SK-N-SH treated with all-trans-retinoic acid at 6 μM for 48 hours (cell line): Measurements from ENCODE around the gene CACHD1.

Experiments used
- ATAC-seq: fragments of 200-7000 bp; cut with Tn5 transposase; 3 replicates; pipeline ENCODE4 v1.9.1; 2020; ENCODE audit warnings: mild to moderate bottlenecking, moderate library complexity
- ARNTL ChIP-seq: fragments of 450-650 bp; formaldehyde crosslinking; IDR thresholded peaks from 2 replicates; pipeline ENCODE4 v1.5.0; 2020; ENCODE audit warnings: low read depth, mild to moderate bottlenecking, moderate library complexity, borderline replicate concordance
- BACH2 ChIP-seq: fragments of 250-450 bp; sonication (Bioruptor Pico); IDR thresholded peaks from 2 replicates; pipeline ENCODE4 v1.9.0; 2021; ENCODE audit warnings: mild to moderate bottlenecking, borderline replicate concordance
- CSDC2 ChIP-seq: fragments of 250-450 bp; sonication (Bioruptor Pico); IDR thresholded peaks from 2 replicates; pipeline ENCODE4 v1.5.0; 2020; ENCODE audit warnings: mild to moderate bottlenecking, moderate library complexity
- GLIS3 ChIP-seq: fragments of 250-450 bp; sonication (Bioruptor Pico); IDR thresholded peaks from 2 replicates; pipeline ENCODE4 v1.5.0; 2020; ENCODE audit warnings: mild to moderate bottlenecking, moderate library complexity
- ISL1 ChIP-seq: fragments of 250-450 bp; sonication (Bioruptor Pico); IDR thresholded peaks from 2 replicates; pipeline ENCODE4 v2.1.2; 2022; ENCODE audit warnings: mild to moderate bottlenecking, moderate library complexity
- OSR1 ChIP-seq: fragments of 250-450 bp; sonication (Bioruptor Pico); IDR thresholded peaks from 2 replicates; pipeline ENCODE4 v1.8.0; 2022; ENCODE audit warnings: moderate library complexity, mild to moderate bottlenecking, inconsistent platforms
- PPARA ChIP-seq: fragments of 250-450 bp; sonication (Bioruptor Pico); IDR thresholded peaks from 2 replicates; pipeline ENCODE4 v1.5.0; 2020; ENCODE audit warnings: mild to moderate bottlenecking, borderline replicate concordance
- RARB ChIP-seq: fragments of 250-450 bp; sonication (Bioruptor Pico); IDR thresholded peaks from 2 replicates; pipeline ENCODE4 v1.8.0; 2021; ENCODE audit warnings: mild to moderate bottlenecking, moderate library complexity
- SNAI2 ChIP-seq: fragments of 250-450 bp; sonication (Bioruptor Pico); IDR thresholded peaks from 2 replicates; pipeline ENCODE4 v1.5.0; 2020; ENCODE audit warnings: mild to moderate bottlenecking, moderate library complexity
- TOX ChIP-seq: fragments of 250-450 bp; sonication (Bioruptor Pico); IDR thresholded peaks from 2 replicates; pipeline ENCODE4 v1.8.0; 2021; ENCODE audit warnings: mild to moderate bottlenecking, moderate library complexity, borderline replicate concordance
- ZC3H10 ChIP-seq: fragments of 250-450 bp; sonication (Bioruptor Pico); IDR thresholded peaks from 2 replicates; pipeline ENCODE4 v1.5.1; 2021; ENCODE audit warnings: mild to moderate bottlenecking, moderate library complexity
- ZFP3 ChIP-seq: fragments of 250-450 bp; sonication (Bioruptor Pico); IDR thresholded peaks from 2 replicates; pipeline ENCODE4 v1.5.0; 2020; ENCODE audit warnings: mild to moderate bottlenecking, moderate library complexity
- ZFP30 ChIP-seq: fragments of 450-650 bp; formaldehyde crosslinking; IDR thresholded peaks from 2 replicates; pipeline ENCODE4 v1.5.0; 2022; ENCODE audit warnings: mild to moderate bottlenecking, moderate library complexity
- ZNF565 ChIP-seq: fragments of 450-650 bp; formaldehyde crosslinking; conservative IDR thresholded peaks from 2 replicates; pipeline ENCODE4 v1.5.0; 2020; ENCODE audit warnings: low read depth, mild to moderate bottlenecking, moderate library complexity
- ZNF70 ChIP-seq: fragments of 450-650 bp; formaldehyde crosslinking; IDR thresholded peaks from 2 replicates; pipeline ENCODE4 v1.5.0; 2020; ENCODE audit warnings: mild to moderate bottlenecking, moderate library complexity
- ZNF8 ChIP-seq: fragments of 450-650 bp; formaldehyde crosslinking; IDR thresholded peaks from 2 replicates; pipeline ENCODE4 v1.5.0; 2020; ENCODE audit warnings: mild to moderate bottlenecking, moderate library complexity
- TF ChIP-seq, protein P1 (sequence below): fragments of 250-450 bp; sonication (Bioruptor Pico); IDR thresholded peaks from 2 replicates; pipeline ENCODE4 v1.5.1; 2021; ENCODE audit warnings: mild to moderate bottlenecking, moderate library complexity
- TF ChIP-seq, protein P2 (sequence below): fragments of 250-450 bp; sonication (Bioruptor Pico); IDR thresholded peaks from 2 replicates; pipeline ENCODE4 v1.8.0; 2021; ENCODE audit warnings: low read depth, mild to moderate bottlenecking, moderate library complexity, borderline replicate concordance
- TF ChIP-seq, protein P3 (sequence below): fragments of 250-450 bp; sonication (Bioruptor Pico); IDR thresholded peaks from 2 replicates; pipeline ENCODE4 v1.5.0; 2020; ENCODE audit warnings: mild to moderate bottlenecking, moderate library complexity
- TF ChIP-seq, protein P4 (sequence below): fragments of 250-450 bp; sonication (Bioruptor Pico); IDR thresholded peaks from 2 replicates; pipeline ENCODE4 v1.5.1; 2020; ENCODE audit warnings: low read depth, mild to moderate bottlenecking, moderate library complexity

Gene CACHD1

DNA sequence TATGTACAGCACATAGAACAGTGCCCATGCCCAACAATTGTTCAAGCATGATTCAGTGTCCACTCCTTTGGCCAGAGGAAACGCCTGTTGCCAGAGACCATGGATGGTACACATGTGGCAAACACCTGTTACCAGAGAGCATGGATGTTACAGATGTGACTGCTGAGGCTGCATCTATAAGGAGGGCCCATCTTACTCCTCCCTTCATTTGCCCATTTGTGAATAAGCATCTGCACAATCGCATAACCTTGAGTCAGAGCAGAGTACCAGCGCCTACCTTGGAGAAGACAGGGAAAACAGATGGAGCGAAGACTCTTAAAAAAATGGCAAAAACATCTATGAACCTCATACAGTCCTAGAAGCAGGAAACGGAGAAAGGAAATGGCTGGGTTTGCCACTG, 36.6 kb upstream of the CACHD1 start:
- no peak for ATAC-seq
- TF ChIP-seq PPARA (CRISPR knock-in tag), result no peak
- no peak for TF ChIP-seq SNAI2 (CRISPR knock-in tag)
- TF ChIP-seq, protein P1, sequence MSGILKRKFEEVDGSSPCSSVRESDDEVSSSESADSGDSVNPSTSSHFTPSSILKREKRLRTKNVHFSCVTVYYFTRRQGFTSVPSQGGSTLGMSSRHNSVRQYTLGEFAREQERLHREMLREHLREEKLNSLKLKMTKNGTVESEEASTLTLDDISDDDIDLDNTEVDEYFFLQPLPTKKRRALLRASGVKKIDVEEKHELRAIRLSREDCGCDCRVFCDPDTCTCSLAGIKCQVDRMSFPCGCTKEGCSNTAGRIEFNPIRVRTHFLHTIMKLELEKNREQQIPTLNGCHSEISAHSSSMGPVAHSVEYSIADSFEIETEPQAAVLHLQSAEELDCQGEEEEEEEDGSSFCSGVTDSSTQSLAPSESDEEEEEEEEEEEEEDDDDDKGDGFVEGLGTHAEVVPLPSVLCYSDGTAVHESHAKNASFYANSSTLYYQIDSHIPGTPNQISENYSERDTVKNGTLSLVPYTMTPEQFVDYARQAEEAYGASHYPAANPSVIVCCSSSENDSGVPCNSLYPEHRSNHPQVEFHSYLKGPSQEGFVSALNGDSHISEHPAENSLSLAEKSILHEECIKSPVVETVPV, result no peak
- no peak for TF ChIP-seq GLIS3 (CRISPR knock-in tag)
- TF ChIP-seq, protein P2, sequence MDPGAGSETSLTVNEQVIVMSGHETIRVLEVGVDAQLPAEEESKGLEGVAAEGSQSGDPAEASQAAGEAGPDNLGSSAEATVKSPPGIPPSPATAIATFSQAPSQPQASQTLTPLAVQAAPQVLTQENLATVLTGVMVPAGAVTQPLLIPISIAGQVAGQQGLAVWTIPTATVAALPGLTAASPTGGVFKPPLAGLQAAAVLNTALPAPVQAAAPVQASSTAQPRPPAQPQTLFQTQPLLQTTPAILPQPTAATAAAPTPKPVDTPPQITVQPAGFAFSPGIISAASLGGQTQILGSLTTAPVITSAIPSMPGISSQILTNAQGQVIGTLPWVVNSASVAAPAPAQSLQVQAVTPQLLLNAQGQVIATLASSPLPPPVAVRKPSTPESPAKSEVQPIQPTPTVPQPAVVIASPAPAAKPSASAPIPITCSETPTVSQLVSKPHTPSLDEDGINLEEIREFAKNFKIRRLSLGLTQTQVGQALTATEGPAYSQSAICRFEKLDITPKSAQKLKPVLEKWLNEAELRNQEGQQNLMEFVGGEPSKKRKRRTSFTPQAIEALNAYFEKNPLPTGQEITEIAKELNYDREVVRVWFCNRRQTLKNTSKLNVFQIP (CRISPR knock-in tag), result no peak
- TF ChIP-seq ZNF8 (CRISPR knock-in tag), result no peak

DNA sequence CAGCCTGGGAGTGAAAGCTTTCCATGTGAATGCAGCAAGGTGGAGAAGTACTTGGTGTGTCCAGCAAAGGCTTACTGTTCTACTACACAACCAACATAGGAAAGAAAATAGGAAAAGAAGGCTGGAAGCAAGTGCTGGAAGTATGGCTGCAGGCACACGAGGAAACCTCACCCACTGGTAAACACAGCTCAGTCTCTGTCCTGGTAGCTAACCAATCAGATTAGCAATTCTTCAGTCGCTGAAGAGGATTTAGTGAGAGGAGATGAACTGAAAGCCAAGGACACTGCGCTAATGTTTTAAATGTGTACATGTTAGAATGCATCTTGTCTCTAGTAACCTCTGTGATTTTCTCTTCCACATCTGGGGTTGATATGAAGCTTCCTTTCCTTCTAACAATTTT, 36.2 kb upstream of the CACHD1 start:
- TF ChIP-seq ZC3H10 (CRISPR knock-in tag), result no peak
- TF ChIP-seq ZNF8 (CRISPR knock-in tag), result no peak
- TF ChIP-seq, protein P1, result no peak
- no peak for TF ChIP-seq GLIS3 (CRISPR knock-in tag)
- TF ChIP-seq ZFP3 (CRISPR knock-in tag), result no peak
- no peak for TF ChIP-seq BACH2 (CRISPR knock-in tag)
- TF ChIP-seq, protein P3, sequence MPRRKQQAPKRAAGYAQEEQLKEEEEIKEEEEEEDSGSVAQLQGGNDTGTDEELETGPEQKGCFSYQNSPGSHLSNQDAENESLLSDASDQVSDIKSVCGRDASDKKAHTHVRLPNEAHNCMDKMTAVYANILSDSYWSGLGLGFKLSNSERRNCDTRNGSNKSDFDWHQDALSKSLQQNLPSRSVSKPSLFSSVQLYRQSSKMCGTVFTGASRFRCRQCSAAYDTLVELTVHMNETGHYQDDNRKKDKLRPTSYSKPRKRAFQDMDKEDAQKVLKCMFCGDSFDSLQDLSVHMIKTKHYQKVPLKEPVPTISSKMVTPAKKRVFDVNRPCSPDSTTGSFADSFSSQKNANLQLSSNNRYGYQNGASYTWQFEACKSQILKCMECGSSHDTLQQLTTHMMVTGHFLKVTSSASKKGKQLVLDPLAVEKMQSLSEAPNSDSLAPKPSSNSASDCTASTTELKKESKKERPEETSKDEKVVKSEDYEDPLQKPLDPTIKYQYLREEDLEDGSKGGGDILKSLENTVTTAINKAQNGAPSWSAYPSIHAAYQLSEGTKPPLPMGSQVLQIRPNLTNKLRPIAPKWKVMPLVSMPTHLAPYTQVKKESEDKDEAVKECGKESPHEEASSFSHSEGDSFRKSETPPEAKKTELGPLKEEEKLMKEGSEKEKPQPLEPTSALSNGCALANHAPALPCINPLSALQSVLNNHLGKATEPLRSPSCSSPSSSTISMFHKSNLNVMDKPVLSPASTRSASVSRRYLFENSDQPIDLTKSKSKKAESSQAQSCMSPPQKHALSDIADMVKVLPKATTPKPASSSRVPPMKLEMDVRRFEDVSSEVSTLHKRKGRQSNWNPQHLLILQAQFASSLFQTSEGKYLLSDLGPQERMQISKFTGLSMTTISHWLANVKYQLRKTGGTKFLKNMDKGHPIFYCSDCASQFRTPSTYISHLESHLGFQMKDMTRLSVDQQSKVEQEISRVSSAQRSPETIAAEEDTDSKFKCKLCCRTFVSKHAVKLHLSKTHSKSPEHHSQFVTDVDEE (CRISPR knock-in tag), result no peak
- no peak for TF ChIP-seq PPARA (CRISPR knock-in tag)
- no peak for TF ChIP-seq OSR1 (CRISPR knock-in tag)
- TF ChIP-seq, protein P2 (CRISPR knock-in tag), result no peak
- TF ChIP-seq ZNF70, result no peak
- no peak for TF ChIP-seq ZNF565
- no peak for TF ChIP-seq RARB
- TF ChIP-seq ZFP30, result no peak
- no peak for TF ChIP-seq ARNTL
- ATAC-seq, result no peak

DNA sequence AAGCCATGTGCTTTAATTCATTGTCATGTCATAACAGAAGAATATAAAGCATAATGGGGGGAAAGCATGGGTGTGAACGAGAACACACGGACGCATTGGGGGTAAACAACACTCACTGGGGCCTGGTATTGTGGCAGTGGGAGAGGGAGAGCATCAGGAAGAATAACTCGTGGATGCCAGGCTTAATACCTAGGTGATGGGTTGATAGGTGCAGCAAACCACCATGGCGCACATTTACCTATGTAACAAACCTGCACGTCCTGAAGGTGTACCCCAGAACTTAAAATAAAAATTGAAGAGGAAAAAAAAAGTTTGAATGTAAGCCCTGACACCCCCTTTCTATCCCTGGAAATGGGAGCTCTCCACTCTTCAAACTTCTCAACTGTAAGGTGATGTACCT, 34.9 kb upstream of the CACHD1 start:
- no peak for ATAC-seq
- TF ChIP-seq ZNF70 (no peak), ISL1 (CRISPR knock-in tag) (no peak), PPARA (CRISPR knock-in tag) (no peak), OSR1 (CRISPR knock-in tag) (no peak), RARB (no peak), TOX (CRISPR knock-in tag) (no peak), ARNTL (no peak), ZC3H10 (CRISPR knock-in tag) (no peak), CSDC2 (CRISPR knock-in tag) (no peak), GLIS3 (CRISPR knock-in tag) (no peak), ZFP30 (no peak)
- TF ChIP-seq, protein P2 (CRISPR knock-in tag), result no peak
- TF ChIP-seq, protein P4, sequence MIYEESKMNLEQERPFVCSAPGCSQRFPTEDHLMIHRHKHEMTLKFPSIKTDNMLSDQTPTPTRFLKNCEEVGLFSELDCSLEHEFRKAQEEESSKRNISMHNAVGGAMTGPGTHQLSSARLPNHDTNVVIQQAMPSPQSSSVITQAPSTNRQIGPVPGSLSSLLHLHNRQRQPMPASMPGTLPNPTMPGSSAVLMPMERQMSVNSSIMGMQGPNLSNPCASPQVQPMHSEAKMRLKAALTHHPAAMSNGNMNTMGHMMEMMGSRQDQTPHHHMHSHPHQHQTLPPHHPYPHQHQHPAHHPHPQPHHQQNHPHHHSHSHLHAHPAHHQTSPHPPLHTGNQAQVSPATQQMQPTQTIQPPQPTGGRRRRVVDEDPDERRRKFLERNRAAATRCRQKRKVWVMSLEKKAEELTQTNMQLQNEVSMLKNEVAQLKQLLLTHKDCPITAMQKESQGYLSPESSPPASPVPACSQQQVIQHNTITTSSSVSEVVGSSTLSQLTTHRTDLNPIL (CRISPR knock-in tag), result no peak
- TF ChIP-seq, protein P1, result no peak
- TF ChIP-seq, protein P3 (CRISPR knock-in tag), result no peak
